GM23338 (cell line): ENCODE results near the gene SRSF4. TPM values are rescaled to one million over a fixed set of nuclear protein-coding genes. Genes with fewer than 3 reads are reported as not detected.

ENCODE experiments used
- ATAC-seq: fragments of 200-7000 bp; cut with Tn5 transposase; 3 replicates; pipeline ENCODE4 v1.9.1; 2020
- DNase-seq: peaks from one replicate; pipeline ENCODE4 v3.0.0-alpha.2; 2015; ENCODE audit warnings: low spot score
- H2AFZ ChIP-seq: fragments of 200-600 bp; sonication (generic); 2 replicates; pipeline ENCODE4 v1.8.0; 2016; ENCODE audit warnings: antibody characterized with exemption, mild to moderate bottlenecking, moderate library complexity
- H3F3A ChIP-seq: fragments of 200-600 bp; sonication (generic); replicated peaks from 2 replicates; pipeline ENCODE4 v1.8.0; 2017; ENCODE audit warnings: antibody characterized with exemption, mixed run types, low read depth
- H3K27ac ChIP-seq: fragments of 200-600 bp; sonication (generic); 2 replicates; pipeline ENCODE4 v1.6.1; 2016; ENCODE audit warnings: low read depth
- H3K27me3 ChIP-seq: fragments of 200-600 bp; sonication (generic); 2 replicates; pipeline ENCODE4 v1.8.0; 2016; ENCODE audit warnings: mild to moderate bottlenecking, mixed run types, moderate library complexity; ENCODE audit not compliant: insufficient read depth
- H3K36me3 ChIP-seq: fragments of 200-600 bp; sonication (generic); 2 replicates; pipeline ENCODE4 v1.8.0; 2016; ENCODE audit warnings: mild to moderate bottlenecking; ENCODE audit not compliant: insufficient read depth
- H3K4me1 ChIP-seq: fragments of 200-600 bp; sonication (generic); 2 replicates; pipeline ENCODE4 v1.8.0; 2016; ENCODE audit warnings: mild to moderate bottlenecking, moderate library complexity; ENCODE audit not compliant: insufficient read depth
- H3K4me2 ChIP-seq: fragments of 200-600 bp; sonication (generic); 2 replicates; pipeline ENCODE4 v1.7.1; 2017; ENCODE audit warnings: mixed run types
- H3K4me3 ChIP-seq: fragments of 200-600 bp; sonication (generic); 2 replicates; pipeline ENCODE4 v1.6.1; 2016; ENCODE audit warnings: mixed run types
- H3K79me2 ChIP-seq: fragments of 200-600 bp; sonication (generic); replicated peaks from 2 replicates; pipeline ENCODE4 v1.8.0; 2017; ENCODE audit warnings: mild to moderate bottlenecking; ENCODE audit not compliant: insufficient read depth
- H3K9me2 ChIP-seq: fragments of 200-600 bp; sonication (generic); 2 replicates; pipeline ENCODE4 v1.8.0; 2017; ENCODE audit not compliant: insufficient read depth
- H4K20me1 ChIP-seq: fragments of 200-600 bp; sonication (generic); replicated peaks from 2 replicates; pipeline ENCODE4 v1.8.0; 2017; ENCODE audit warnings: mild to moderate bottlenecking; ENCODE audit not compliant: insufficient read depth
- H3K27ac Mint-ChIP-seq: 2 replicates; pipeline ENCODE4 v1.8.0; 2020; ENCODE audit warnings: inconsistent platforms, mild to moderate bottlenecking, moderate library complexity, mixed read lengths
- H3K27me3 Mint-ChIP-seq: 3 replicates; pipeline ENCODE4 v1.8.0; 2022; ENCODE audit warnings: low read depth, mild to moderate bottlenecking, moderate library complexity, mixed read lengths, inconsistent platforms; ENCODE audit not compliant: insufficient read depth, poor library complexity
- H3K36me3 Mint-ChIP-seq: 3 replicates; pipeline ENCODE4 v1.8.0; 2021; ENCODE audit warnings: low read depth, mild to moderate bottlenecking, inconsistent platforms, moderate library complexity, mixed read lengths
- H3K4me1 Mint-ChIP-seq: 3 replicates; pipeline ENCODE4 v1.8.0; 2020; ENCODE audit warnings: mild to moderate bottlenecking, inconsistent platforms, mixed read lengths
- H3K4me3 Mint-ChIP-seq: 3 replicates; pipeline ENCODE4 v1.8.0; 2021; ENCODE audit warnings: moderate library complexity, mild to moderate bottlenecking, inconsistent platforms, mixed read lengths
- H3K9me3 Mint-ChIP-seq: 3 replicates; pipeline ENCODE4 v1.8.0; 2020; ENCODE audit warnings: moderate library complexity, mild to moderate bottlenecking, inconsistent platforms, mixed read lengths
- CREB1 ChIP-seq: fragments of 250-450 bp; sonication (Bioruptor Pico); IDR thresholded peaks from 2 replicates; pipeline ENCODE4 v1.5.0; 2020; ENCODE audit warnings: low read depth, mild to moderate bottlenecking, moderate library complexity
- CTCF ChIP-seq, 2 experiments: fragments of 200-600 bp in 1 of 2; sonication (generic) in 1 of 2; conservative IDR thresholded peaks; 2 replicates each; pipeline versions ENCODE4 v1.5.1 to v1.6.1; 2016 to 2017; ENCODE audit warnings: antibody characterized with exemption in 2 of 2, low read depth in 2 of 2, mild to moderate bottlenecking in 2 of 2, moderate library complexity in 1 of 2
- ETS1 ChIP-seq: IDR thresholded peaks from 2 replicates; pipeline ENCODE4 v1.6.1; 2016; ENCODE audit warnings: antibody characterized with exemption
- EZH2 ChIP-seq: fragments of 200-600 bp; sonication (generic); IDR thresholded peaks from one replicate; pipeline ENCODE4 v1.8.0; 2017; ENCODE audit warnings: antibody characterized with exemption, mild to moderate bottlenecking, low read depth; ENCODE audit not compliant: unreplicated experiment
- EZH2phosphoT487 ChIP-seq: fragments of 200-600 bp; sonication (generic); IDR thresholded peaks from one replicate; pipeline ENCODE4 v1.8.1; 2018; ENCODE audit warnings: antibody characterized with exemption; ENCODE audit not compliant: unreplicated experiment
- JUNB ChIP-seq: IDR thresholded peaks from one replicate; pipeline ENCODE4 v1.6.1; 2016; ENCODE audit warnings: antibody characterized with exemption; ENCODE audit not compliant: unreplicated experiment
- NANOG ChIP-seq: IDR thresholded peaks from 2 replicates; pipeline ENCODE4 v1.6.1; 2016; ENCODE audit warnings: antibody characterized with exemption, borderline replicate concordance
- POLR2AphosphoS5 ChIP-seq: IDR thresholded peaks from 2 replicates; pipeline ENCODE4 v1.6.1; 2016; ENCODE audit warnings: antibody characterized with exemption, low read depth
- REST ChIP-seq: IDR thresholded peaks from one replicate; pipeline ENCODE4 v1.6.1; 2018; ENCODE audit warnings: antibody characterized with exemption; ENCODE audit not compliant: unreplicated experiment
- STAT1 ChIP-seq: IDR thresholded peaks from one replicate; pipeline ENCODE4 v1.6.1; 2016; ENCODE audit warnings: antibody characterized with exemption; ENCODE audit not compliant: unreplicated experiment
- ZNF114 ChIP-seq: fragments of 250-450 bp; sonication (Bioruptor Pico); IDR thresholded peaks from 2 replicates; pipeline ENCODE4 v1.5.0; 2020; ENCODE audit warnings: mild to moderate bottlenecking, moderate library complexity
- ZNF331 ChIP-seq: fragments of 250-450 bp; sonication (Bioruptor Pico); IDR thresholded peaks from 2 replicates; pipeline ENCODE4 v1.5.0; 2020; ENCODE audit warnings: low read depth, mild to moderate bottlenecking, moderate library complexity
- ZNF462 ChIP-seq: fragments of 250-450 bp; sonication (Bioruptor Pico); IDR thresholded peaks from 2 replicates; pipeline ENCODE4 v1.5.0; 2020; ENCODE audit warnings: mild to moderate bottlenecking, moderate library complexity
- polyA plus RNA-seq: library from polyadenylated mRNA; unstranded; fragments of >200 nt; fragmentation: Nextera tagmentation; extraction: Ambion mirVana; gene quantifications from 2 replicates; pipeline ENCODE4 v1.2.1, GENCODE V29; 2016
- total RNA-seq: library from RNA; depleted of rRNA; stranded (reverse); fragments of >200 nt; shearing (Covaris generic); gene quantifications from 2 replicates; pipeline ENCODE4 v1.2.3, GENCODE V29; 2014

SRSF4 gene
- total and polyA plus RNA-seq, 2 experiments from 2014 or later = 58.4 to 98.3 TPM

- Mint-ChIP-seq H3K4me3 (no peak overlapping the region), H3K27ac (no peak overlapping the region), H3K4me1 (peaks cover 14% of the 10 kb centered on the region), H3K27me3 (no peaks in the 10 kb centered on the region), H3K36me3 (peaks cover 28% of the 10 kb centered on the region), H3K9me3 (no peaks in the 10 kb centered on the region)
- no peak for DNase-seq
- Histone ChIP-seq H3K9me2 (no peaks in the 10 kb centered on the region), H4K20me1 (no peaks in the 10 kb centered on the region), H3K27ac (no peak overlapping the region), H3K4me2 (no peak overlapping the region), H3K4me3 (no peak overlapping the region), H3K79me2 (no peaks in the 10 kb centered on the region), H3K4me1 (peaks cover 7% of the 10 kb centered on the region), H3F3A (no peaks in the 10 kb centered on the region), H2AFZ (no peak overlapping the region), H3K27me3 (no peaks in the 10 kb centered on the region), H3K36me3 (no peaks in the 10 kb centered on the region)
- ATAC-seq = no peak
- TF ChIP-seq EZH2 = no peak
- TF ChIP-seq ZNF331 (CRISPR knock-in tag) = no peak
- no peak for TF ChIP-seq CTCF (conservative IDR thresholded peaks at IDR 0.05; ENCODE audit: low read depth in 2 of 2)
- TF ChIP-seq POLR2AphosphoS5 = no peak
- no peak for TF ChIP-seq CREB1
- no peak for TF ChIP-seq NANOG
- no peak for TF ChIP-seq ETS1
- TF ChIP-seq ZNF462 (CRISPR knock-in tag) = no peak
- TF ChIP-seq ZNF114 = no peak
- TF ChIP-seq STAT1 = no peak
- no peak for TF ChIP-seq JUNB
- no peak for TF ChIP-seq REST
- no peak for TF ChIP-seq EZH2phosphoT487
Measured at GRCh38 chr1:29100487-29100886, 81.2 kb downstream of the SRSF4 start.
